PC-3 (cell line): ENCODE measurements around the gene CLDN22. TPM values are rescaled to one million over a fixed set of nuclear protein-coding genes. Genes with fewer than 3 reads are reported as not detected.

Source experiments
- ATAC-seq: fragments of 200-7000 bp; cut with Tn5 transposase; 2 replicates; pipeline ENCODE4 v1.9.1; 2020; ENCODE audit warnings: mild to moderate bottlenecking, moderate library complexity
- BruUV-seq: library from RNA; stranded (reverse); fragments of 400-500 nt; replicated peaks from 2 replicates; lab custom pipeline; 2021; lab: Mats Ljungman, UMichigan
- CTCF ChIA-PET: fragments of 300-600 bp; sonication (Branson Sonifier 250); formaldehyde crosslinking; loops from one replicate; lab custom pipeline; 2022; ENCODE audit warnings: antibody characterized with exemption; lab: Charles Lee
- POLR2A ChIA-PET: fragments of 300-600 bp; sonication (Branson Sonifier 250); formaldehyde crosslinking; loops from one replicate; lab custom pipeline; 2022; ENCODE audit warnings: antibody characterized with exemption; ENCODE audit not compliant: unreplicated experiment; lab: Charles Lee
- DNase-seq: peaks from one replicate; pipeline ENCODE4 v3.0.0-alpha.2; 2015
- H2AFZ ChIP-seq: fragments of 300-600 bp; sonication (generic); 2 replicates; pipeline ENCODE4 v1.6.0; 2016; ENCODE audit warnings: antibody characterized with exemption, low read length
- H3F3A ChIP-seq: fragments of 300-600 bp; sonication (generic); one replicate; pipeline ENCODE4 v1.6.0; 2017; ENCODE audit warnings: antibody characterized with exemption, low read length, control low read depth, mild to moderate bottlenecking; ENCODE audit not compliant: unreplicated experiment
- H3K27ac ChIP-seq: fragments of 300-600 bp; sonication (generic); 2 replicates; pipeline ENCODE4 v1.5.1; 2016; ENCODE audit warnings: mild to moderate bottlenecking, low read length
- H3K27me3 ChIP-seq: fragments of 300-600 bp; sonication (generic); 2 replicates; pipeline ENCODE4 v1.6.1; 2016; ENCODE audit warnings: low read length, mixed read lengths
- H3K36me3 ChIP-seq: fragments of 300-600 bp; sonication (generic); 2 replicates; pipeline ENCODE4 v1.6.1; 2016; ENCODE audit warnings: low read depth, mixed run types, low read length, mixed read lengths
- H3K4me1 ChIP-seq: fragments of 300-600 bp; sonication (generic); 2 replicates; pipeline ENCODE4 v1.5.1; 2016; ENCODE audit warnings: low read length; ENCODE audit not compliant: insufficient read depth
- H3K4me2 ChIP-seq: fragments of 300-600 bp; sonication (generic); 2 replicates; pipeline ENCODE4 v1.6.0; 2016; ENCODE audit warnings: low read length
- H3K4me3 ChIP-seq: fragments of 300-600 bp; sonication (generic); 2 replicates; pipeline ENCODE4 v1.5.1; 2016; ENCODE audit warnings: mild to moderate bottlenecking, low read length, mixed read lengths
- H3K79me2 ChIP-seq: fragments of 300-600 bp; sonication (generic); 2 replicates; pipeline ENCODE4 v1.6.1; 2017; ENCODE audit warnings: low read length, mixed read lengths
- H3K9ac ChIP-seq: fragments of 300-600 bp; sonication (generic); 2 replicates; pipeline ENCODE4 v1.6.0; 2016; ENCODE audit warnings: mild to moderate bottlenecking, low read length
- H3K9me2 ChIP-seq: fragments of 300-600 bp; sonication (generic); replicated peaks from 2 replicates; pipeline ENCODE4 v1.6.1; 2016; ENCODE audit warnings: mixed run types, low read length, mixed read lengths
- H3K9me3 ChIP-seq: fragments of 300-600 bp; sonication (generic); 2 replicates; pipeline ENCODE4 v1.6.1; 2016; ENCODE audit warnings: low read length, mixed read lengths
- H4K20me1 ChIP-seq: fragments of 300-600 bp; sonication (generic); 2 replicates; pipeline ENCODE4 v1.6.1; 2016; ENCODE audit warnings: low read length, mixed read lengths
- CTCF ChIP-seq: fragments of 300-600 bp; sonication (generic); conservative IDR thresholded peaks from 2 replicates; pipeline ENCODE4 v1.5.1; 2017; ENCODE audit warnings: antibody characterized with exemption, low read depth, mild to moderate bottlenecking, low read length
- EZH2 ChIP-seq: fragments of 300-600 bp; sonication (generic); IDR thresholded peaks from one replicate; pipeline ENCODE4 v1.6.1; 2017; ENCODE audit warnings: antibody characterized with exemption, mild to moderate bottlenecking, low read length; ENCODE audit not compliant: unreplicated experiment
- EZH2phosphoT487 ChIP-seq: fragments of 300-600 bp; sonication (generic); IDR thresholded peaks from 2 replicates; pipeline ENCODE4 v1.6.1; 2018; ENCODE audit warnings: mild to moderate bottlenecking, antibody characterized with exemption, low read length, borderline replicate concordance
- intact Hi-C: fragments of 100-400 bp; cut with micrococcal nuclease; formaldehyde crosslinking; loops from 2 replicates; pipeline ENCODE4 v1.9.0; 2023
- total RNA-seq: library from RNA; depleted of rRNA; stranded (reverse); fragments of >200 nt; gene quantifications from 2 replicates; pipeline ENCODE4 v1.2.3, GENCODE V29; 2014; rRNA removed

Gene CLDN22
- total RNA-seq, 1 experiment from 2014 or later, result not detected

GRCh38 chr4:183268556-183268955 lies 51.5 kb downstream of the CLDN22 start:
- Histone ChIP-seq H3K9me2 (no peaks in the 10 kb centered on the region), H3K4me1 (no peaks in the 10 kb centered on the region), H3F3A (no peaks in the 10 kb centered on the region), H4K20me1 (no peaks in the 10 kb centered on the region), H3K9ac (no peak overlapping the region), H3K27ac (no peak overlapping the region), H3K4me2 (no peak overlapping the region), H3K36me3 (peaks cover 2% of the 10 kb centered on the region), H3K9me3 (no peaks in the 10 kb centered on the region), H3K79me2 (no peaks in the 10 kb centered on the region), H3K4me3 (no peak overlapping the region), H3K27me3 (no peaks in the 10 kb centered on the region), H2AFZ (no peak overlapping the region)
- POLR2A ChIA-PET, result no interaction called here
- CTCF ChIA-PET, result no interaction called here
- no peak for DNase-seq
- intact Hi-C loops, result no loop called here
- BruUV-seq, result no TSS peak
- TF ChIP-seq CTCF (no peak), EZH2phosphoT487 (no peak), EZH2 (no peak)
- no peak for ATAC-seq

Other genes with a start within 250 kb of the CLDN22 start
- 15.8 and 40.2 TPM in 2 replicates for gene WWC2, start 221.0 kb downstream of the CLDN22 start, total RNA-seq
- gene CLDN24, start 2.1 kb upstream of the CLDN22 start, total RNA-seq, result not detected in 2 replicates
- gene CDKN2AIP, start 124.4 kb upstream of the CLDN22 start, total RNA-seq, result 21.2 and 31.5 TPM in 2 replicates
- gene ING2, start 184.8 kb upstream of the CLDN22 start, total RNA-seq, result 12.4 and 17.3 TPM in 2 replicates